Activated naive CD8-positive, alpha-beta T cell treated with anti-CD3 and anti-CD28 coated beads, Interleukin-2, amount 10 ng/mL, durations not matched to agents 7 days and 5 days (primary cell): Measurements from ENCODE around the gene SRC. TPM values are rescaled to one million over a fixed set of nuclear protein-coding genes. Genes with fewer than 3 reads are reported as not detected.

Source experiments
- ATAC-seq: fragments of 150-1000 bp; cut with Tn5 transposase; one replicate; pipeline ENCODE4 v1.10.0; 2021; ENCODE audit warnings: low read depth, moderate library complexity
- POLR2A ChIA-PET: fragments of 350-600 bp; sonication (Branson Sonifier 250); formaldehyde crosslinking; loops from one replicate; lab custom pipeline; 2021; ENCODE audit warnings: antibody characterized with exemption; lab: Charles Lee
- DNase-seq: peaks from one replicate; pipeline ENCODE4 v3.0.0; 2021
- H3K27ac Mint-ChIP-seq: one replicate; pipeline ENCODE4 v1.8.0; 2022; ENCODE audit warnings: mild to moderate bottlenecking, mixed read lengths
- H3K27me3 Mint-ChIP-seq: one replicate; pipeline ENCODE4 v1.8.0; 2022; ENCODE audit warnings: mild to moderate bottlenecking, moderate library complexity, mixed read lengths
- H3K36me3 Mint-ChIP-seq: one replicate; pipeline ENCODE4 v1.8.0; 2021; ENCODE audit warnings: mild to moderate bottlenecking, mixed read lengths
- H3K4me1 Mint-ChIP-seq: one replicate; pipeline ENCODE4 v1.8.0; 2021; ENCODE audit warnings: mixed read lengths
- H3K4me3 Mint-ChIP-seq: one replicate; pipeline ENCODE4 v1.8.0; 2022; ENCODE audit warnings: mild to moderate bottlenecking, moderate library complexity, mixed read lengths
- H3K9me3 Mint-ChIP-seq: one replicate; pipeline ENCODE4 v1.8.0; 2021; ENCODE audit warnings: mixed read lengths
- total RNA-seq, 2 experiments: library from RNA; stranded (reverse); gene quantifications; one replicate each; pipeline ENCODE4 v1.2.3, GENCODE V29; 2021

Gene SRC
- total RNA-seq, 2 experiments from 2014 or later = 4.5 to 5.6 TPM

- POLR2A ChIA-PET = no interaction called here
- Mint-ChIP-seq H3K4me1 (no peaks in the 10 kb centered on the region), H3K36me3 (no peaks in the 10 kb centered on the region), H3K27ac (no peak overlapping the region), H3K4me3 (no peak overlapping the region), H3K27me3 (no peaks in the 10 kb centered on the region), H3K9me3 (no peaks in the 10 kb centered on the region)
- ATAC-seq (no peak), DNase-seq (no peak)
Observed at GRCh38 chr20:37393863-37394542, 48.1 kb downstream of the SRC start.

GRCh38 chr20:37394543-37395409, 48.8 kb downstream of the SRC start:
- Mint-ChIP-seq H3K36me3 (no peaks in the 10 kb centered on the region), H3K9me3 (no peaks in the 10 kb centered on the region), H3K27me3 (no peaks in the 10 kb centered on the region), H3K27ac (no peak overlapping the region), H3K4me1 (no peaks in the 10 kb centered on the region), H3K4me3 (no peak overlapping the region)
- DNase-seq (no peak), ATAC-seq (no peak)
- POLR2A ChIA-PET = no interaction called here

- POLR2A ChIA-PET = no interaction called here
- H3K4me1 Mint-ChIP-seq = no peaks in the 10 kb centered on the region
- H3K4me3 Mint-ChIP-seq = no peak overlapping the region
- no peaks in the 10 kb centered on the region for H3K36me3 Mint-ChIP-seq
- H3K9me3 Mint-ChIP-seq = no peaks in the 10 kb centered on the region
- DNase-seq = no peak
- no peak for ATAC-seq
- H3K27ac Mint-ChIP-seq = no peak overlapping the region
- no peaks in the 10 kb centered on the region for H3K27me3 Mint-ChIP-seq
Observed at GRCh38 chr20:37395410-37395797, 49.5 kb downstream of the SRC start.

DNA sequence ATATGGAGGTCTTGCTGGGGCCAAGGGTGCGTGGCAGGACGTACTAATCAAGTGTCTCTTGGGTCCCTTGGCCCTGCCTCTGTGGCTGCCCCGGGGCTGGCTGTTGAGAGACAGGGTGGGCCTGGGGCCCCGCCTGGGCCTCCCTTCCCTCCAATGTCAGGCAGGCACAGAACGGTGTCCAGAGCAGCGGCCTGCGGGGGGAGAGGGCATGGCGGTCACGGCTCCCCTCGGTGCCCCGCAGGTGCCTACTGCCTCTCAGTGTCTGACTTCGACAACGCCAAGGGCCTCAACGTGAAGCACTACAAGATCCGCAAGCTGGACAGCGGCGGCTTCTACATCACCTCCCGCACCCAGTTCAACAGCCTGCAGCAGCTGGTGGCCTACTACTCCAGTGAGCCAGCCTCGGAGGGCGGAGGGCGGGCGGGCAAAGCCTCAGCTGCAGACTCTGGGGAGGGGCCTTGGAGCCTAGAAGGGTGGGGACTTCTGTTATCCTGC, 50.0 kb downstream of the SRC start:
- Mint-ChIP-seq H3K27ac (no peak overlapping the region), H3K36me3 (no peaks in the 10 kb centered on the region), H3K4me3 (no peak overlapping the region), H3K27me3 (no peaks in the 10 kb centered on the region), H3K4me1 (no peaks in the 10 kb centered on the region), H3K9me3 (no peaks in the 10 kb centered on the region)
- ATAC-seq (no peak), DNase-seq (no peak)
- POLR2A ChIA-PET = no interaction called here

DNA sequence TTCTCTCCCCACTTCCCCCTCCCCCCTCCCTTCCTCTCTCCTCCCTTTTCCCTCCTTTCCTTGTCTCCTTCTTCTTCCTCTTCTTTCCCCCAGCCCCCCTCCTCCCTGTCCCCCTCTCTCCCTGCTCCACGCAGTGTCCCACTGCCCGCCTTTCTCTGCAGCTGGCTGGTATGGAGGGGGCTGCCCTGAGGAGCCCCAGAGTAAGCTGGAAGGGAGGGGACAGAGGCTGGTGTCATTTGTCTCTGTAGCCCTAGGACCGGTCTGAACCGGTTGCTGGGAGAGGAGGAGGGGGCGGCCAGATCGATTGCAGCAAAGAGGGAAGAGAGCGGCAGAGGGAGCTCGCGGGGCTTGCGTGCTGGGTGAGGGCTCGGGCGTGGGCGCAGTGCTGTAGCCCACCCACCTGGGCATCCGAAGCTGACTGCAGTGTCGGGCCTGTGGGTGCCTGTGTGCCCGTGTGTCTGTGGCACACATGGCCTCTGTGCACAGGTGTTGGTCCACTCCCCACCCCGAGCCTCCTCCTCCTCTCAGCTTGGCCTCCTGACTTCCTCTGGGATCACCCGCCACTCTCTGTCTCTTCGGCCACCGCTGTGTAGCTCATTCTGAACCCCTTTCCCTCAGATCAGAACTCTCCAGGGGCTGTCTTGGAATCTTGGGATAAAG, 50.6 kb downstream of the SRC start:
- DNase-seq (no peak), ATAC-seq (no peak)
- H3K4me3 Mint-ChIP-seq = no peak overlapping the region
- H3K36me3 Mint-ChIP-seq = no peaks in the 10 kb centered on the region
- no peaks in the 10 kb centered on the region for H3K9me3 Mint-ChIP-seq
- no peaks in the 10 kb centered on the region for H3K27me3 Mint-ChIP-seq
- H3K4me1 Mint-ChIP-seq = no peaks in the 10 kb centered on the region
- no peak overlapping the region for H3K27ac Mint-ChIP-seq
- POLR2A ChIA-PET = no interaction called here

- no peaks in the 10 kb centered on the region for H3K27me3 Mint-ChIP-seq
- H3K27ac Mint-ChIP-seq = no peak overlapping the region
- DNase-seq = no peak
- no peak overlapping the region for H3K4me3 Mint-ChIP-seq
- H3K36me3 Mint-ChIP-seq = no peaks in the 10 kb centered on the region
- no peaks in the 10 kb centered on the region for H3K4me1 Mint-ChIP-seq
- no peak for ATAC-seq
- POLR2A ChIA-PET = no interaction called here
- H3K9me3 Mint-ChIP-seq = no peaks in the 10 kb centered on the region
Observed at GRCh38 chr20:37397076-37397953, 51.4 kb downstream of the SRC start.

- Mint-ChIP-seq H3K27ac (no peak overlapping the region), H3K27me3 (no peaks in the 10 kb centered on the region), H3K4me3 (no peak overlapping the region), H3K36me3 (no peaks in the 10 kb centered on the region), H3K4me1 (no peaks in the 10 kb centered on the region), H3K9me3 (no peaks in the 10 kb centered on the region)
- DNase-seq (no peak), ATAC-seq (no peak)
- POLR2A ChIA-PET = no interaction called here
Observed at GRCh38 chr20:37397954-37398749, 52.2 kb downstream of the SRC start.

DNA sequence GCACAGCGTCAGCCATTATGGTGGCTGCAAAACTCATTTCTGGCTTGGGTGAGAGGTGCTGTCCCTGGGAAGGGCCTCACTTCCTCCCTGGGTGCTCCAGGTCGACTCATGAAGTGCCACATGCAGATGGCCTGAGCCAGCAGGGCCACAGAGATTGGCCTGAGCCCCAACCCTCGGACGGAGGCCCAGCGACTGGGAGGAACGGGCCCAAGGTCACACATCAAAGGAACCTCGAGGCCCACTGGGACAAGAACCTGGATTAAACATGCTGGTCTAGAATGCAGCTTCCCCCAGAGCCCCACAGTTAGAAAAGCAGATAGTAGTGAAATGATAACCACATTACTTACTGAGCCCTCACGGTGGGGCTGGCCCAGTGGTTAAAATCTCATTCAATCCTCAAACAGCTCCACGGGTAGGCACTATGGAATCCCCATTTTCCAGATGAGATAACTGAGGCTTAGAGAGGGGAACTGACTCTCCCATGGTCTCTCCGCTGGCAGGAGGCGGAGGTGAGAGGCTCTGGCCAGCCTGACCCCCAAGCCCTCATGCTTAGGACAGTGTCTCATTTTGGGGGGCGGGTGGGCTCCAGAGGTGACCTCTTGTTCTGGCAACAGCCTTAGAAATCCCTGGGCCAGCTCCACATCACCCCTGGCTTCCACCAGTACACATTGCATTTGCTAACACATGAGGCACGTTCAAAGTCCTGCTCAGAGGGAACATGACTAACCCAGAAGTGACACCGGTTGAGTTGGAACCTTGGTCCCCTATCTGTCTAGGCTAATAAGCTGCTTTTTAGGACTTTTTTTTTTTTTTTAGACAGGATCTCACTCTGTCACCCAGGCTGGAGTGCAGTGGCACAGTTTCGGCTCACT, 53.0 kb downstream of the SRC start:
- no peak overlapping the region for H3K4me3 Mint-ChIP-seq
- H3K9me3 Mint-ChIP-seq = no peaks in the 10 kb centered on the region
- no peaks in the 10 kb centered on the region for H3K4me1 Mint-ChIP-seq
- H3K36me3 Mint-ChIP-seq = no peaks in the 10 kb centered on the region
- DNase-seq (no peak), ATAC-seq (no peak)
- no peak overlapping the region for H3K27ac Mint-ChIP-seq
- no peaks in the 10 kb centered on the region for H3K27me3 Mint-ChIP-seq
- POLR2A ChIA-PET = no interaction called here

DNA sequence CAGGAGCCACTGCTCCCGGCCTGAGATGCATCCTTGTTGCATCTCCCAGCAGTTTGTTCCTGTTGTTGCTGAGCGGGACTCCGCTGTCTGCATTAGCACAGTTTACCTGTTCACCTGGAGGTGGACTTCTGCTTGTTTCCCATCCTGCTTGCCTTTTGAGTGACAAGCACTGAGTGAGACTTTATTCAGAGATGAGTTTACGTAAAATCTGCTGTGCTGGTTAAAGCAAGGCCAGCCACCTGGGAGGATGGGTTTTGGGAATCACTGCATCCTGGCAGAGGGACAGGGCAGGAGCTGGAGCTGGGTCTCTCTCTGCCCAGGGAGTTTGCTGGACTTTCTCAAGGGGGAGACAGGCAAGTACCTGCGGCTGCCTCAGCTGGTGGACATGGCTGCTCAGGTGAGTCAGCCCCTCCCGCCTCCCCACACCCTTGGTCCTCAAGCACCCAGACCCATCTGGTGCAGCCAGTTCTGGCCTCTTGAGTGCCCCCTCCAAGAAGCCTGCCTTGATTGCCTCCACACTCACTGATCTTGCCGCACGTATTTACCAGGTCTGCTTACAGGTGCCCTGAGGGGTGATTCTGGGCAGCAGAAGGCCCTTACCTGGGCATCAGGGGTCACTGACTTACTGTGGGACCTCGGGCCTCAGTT, 55.5 kb downstream of the SRC start:
- POLR2A ChIA-PET = no interaction called here
- ATAC-seq (no peak), DNase-seq (no peak)
- Mint-ChIP-seq H3K4me1 (no peaks in the 10 kb centered on the region), H3K36me3 (no peaks in the 10 kb centered on the region), H3K9me3 (no peaks in the 10 kb centered on the region), H3K4me3 (no peak overlapping the region), H3K27me3 (peaks cover 3% of the 10 kb centered on the region), H3K27ac (no peak overlapping the region)

- POLR2A ChIA-PET = no interaction called here
- DNase-seq = no peak
- no peak for ATAC-seq
Observed at GRCh38 chr20:37401930-37402675, 56.2 kb downstream of the SRC start.

More at GRCh38 chr20:37401930-37402675, 56.2 kb downstream of the SRC start:
- Mint-ChIP-seq H3K27me3 (peaks cover 4% of the 10 kb centered on the region), H3K36me3 (no peaks in the 10 kb centered on the region), H3K4me1 (no peaks in the 10 kb centered on the region), H3K27ac (no peak overlapping the region), H3K9me3 (no peaks in the 10 kb centered on the region), H3K4me3 (no peak overlapping the region)
